SK-N-SH (cell line): ENCODE data around the gene LIX1L. TPM values are rescaled to one million over a fixed set of nuclear protein-coding genes. Genes with fewer than 3 reads are reported as not detected.

Experiments used
- CTCF ChIA-PET: fragments of 300-600, 350-600 bp; formaldehyde crosslinking; extraction: SDS; loops from one replicate; lab custom pipeline; 2021; lab: Yijun Ruan, JAX
- POLR2A ChIA-PET: fragments of 350-600 bp; sonication (Branson Sonifier 250); formaldehyde crosslinking; extraction: SDS; loops from one replicate; lab custom pipeline; 2020; ENCODE audit warnings: antibody characterized with exemption, inconsistent platforms; lab: Yijun Ruan, JAX
- DNase-seq: peaks from one replicate; pipeline ENCODE4 v3.0.0; 2012
- H2AFZ ChIP-seq: fragments of 200-600 bp; sonication (generic); 2 replicates; pipeline ENCODE4 v1.8.1; 2016; ENCODE audit warnings: antibody characterized with exemption, mild to moderate bottlenecking, low read depth
- H3F3A ChIP-seq: fragments of 200-600 bp; sonication (generic); replicated peaks from 2 replicates; pipeline ENCODE3; 2016; ENCODE audit warnings: antibody characterized with exemption, mild to moderate bottlenecking; ENCODE audit not compliant: insufficient read depth
- H3K27ac ChIP-seq, 2 experiments: fragments of 200-500 bp in 1 of 2; fragments of 200-600 bp in 1 of 2; sonication (Bioruptor generic) in 1 of 2; sonication (generic), shearing (Covaris generic) in 1 of 2; 2 replicates each; pipeline versions ENCODE4 v1.5.1 to v1.6.1; 2014 to 2016; ENCODE audit warnings: low read depth in 2 of 2, inconsistent platforms in 1 of 2, low read length in 1 of 2, mild to moderate bottlenecking in 1 of 2, mixed read lengths in 1 of 2
- H3K27me3 ChIP-seq: fragments of 200-600 bp; sonication (generic), shearing (Covaris generic); 2 replicates; pipeline ENCODE4 v1.6.1; 2016; ENCODE audit warnings: mixed run types; ENCODE audit not compliant: insufficient read depth
- H3K36me3 ChIP-seq, 2 experiments: fragments of 200-500 bp in 1 of 2; fragments of 200-600 bp in 1 of 2; sonication (Bioruptor generic) in 1 of 2; sonication (generic) in 1 of 2; replicated peaks in 1 of 2; 2 replicates each; pipeline versions ENCODE3 to v1.5.1; 2014 to 2016; ENCODE audit warnings: low read length in 1 of 2, mild to moderate bottlenecking in 1 of 2; ENCODE audit not compliant: insufficient read depth in 2 of 2, control insufficient read depth in 1 of 2
- H3K4me1 ChIP-seq, 2 experiments: fragments of 200-500 bp in 1 of 2; fragments of 200-600 bp in 1 of 2; sonication (Bioruptor generic) in 1 of 2; sonication (generic), shearing (Covaris generic) in 1 of 2; 2 replicates each; pipeline versions ENCODE4 v1.5.1 to v1.6.1; 2014 to 2016; ENCODE audit warnings: low read depth in 1 of 2, low read length in 1 of 2, mixed run types in 1 of 2; ENCODE audit not compliant: insufficient read depth in 2 of 2, control insufficient read depth in 1 of 2
- H3K4me2 ChIP-seq: fragments of 200-600 bp; sonication (generic), shearing (Covaris generic); 2 replicates; pipeline ENCODE4 v1.6.1; 2017; ENCODE audit warnings: mixed run types
- H3K4me3 ChIP-seq, 2 experiments: fragments of 200-500 bp in 1 of 2; fragments of 200-600 bp in 1 of 2; sonication (Bioruptor generic) in 1 of 2; sonication (generic), shearing (Covaris generic) in 1 of 2; 2 replicates each; pipeline versions ENCODE4 v1.5.1 to v1.8.1; 2014 to 2016; ENCODE audit warnings: low read depth in 2 of 2, inconsistent platforms in 1 of 2, low read length in 1 of 2, mild to moderate bottlenecking in 1 of 2, mixed read lengths in 1 of 2, moderate library complexity in 1 of 2
- H3K79me2 ChIP-seq: fragments of 200-600 bp; sonication (generic); 2 replicates; pipeline ENCODE4 v1.8.1; 2017; ENCODE audit warnings: mild to moderate bottlenecking; ENCODE audit not compliant: insufficient read depth
- H3K9ac ChIP-seq: fragments of 200-600 bp; sonication (generic); 2 replicates; pipeline ENCODE4 v1.6.1; 2017; ENCODE audit warnings: mixed run types
- H3K9me2 ChIP-seq: fragments of 200-600 bp; sonication (generic); 2 replicates; pipeline ENCODE4 v1.6.1; 2017; ENCODE audit warnings: mixed run types
- H3K9me3 ChIP-seq: fragments of 200-600 bp; sonication (generic); 2 replicates; pipeline ENCODE4 v1.6.1; 2017; ENCODE audit warnings: mixed run types, mild to moderate bottlenecking, moderate library complexity
- H4K20me1 ChIP-seq: fragments of 200-600 bp; sonication (generic); 2 replicates; pipeline ENCODE4 v1.6.1; 2017; ENCODE audit warnings: mild to moderate bottlenecking, mixed run types; ENCODE audit not compliant: insufficient read depth
- CHD2 ChIP-seq: fragments of 150-350 bp; IDR thresholded peaks from 2 replicates; pipeline ENCODE4 v1.6.1; 2018; ENCODE audit warnings: low read length; ENCODE audit not compliant: partially characterized antibody
- GABPA ChIP-seq: IDR thresholded peaks from 2 replicates; pipeline ENCODE4 v1.4.0; 2012; ENCODE audit warnings: low read depth, mild to moderate bottlenecking
- JUND ChIP-seq: IDR thresholded peaks from 2 replicates; pipeline ENCODE4 v1.4.0; 2012
- MEF2A ChIP-seq: IDR thresholded peaks from 2 replicates; pipeline ENCODE4 v1.4.0; 2012; ENCODE audit warnings: low read depth, borderline replicate concordance
- NRF1 ChIP-seq: IDR thresholded peaks from 2 replicates; pipeline ENCODE4 v1.6.1; 2012; ENCODE audit warnings: low read depth, mild to moderate bottlenecking, low read length
- RCOR1 ChIP-seq: fragments of 150-350 bp; IDR thresholded peaks from 2 replicates; pipeline ENCODE4 v1.6.1; 2017; ENCODE audit warnings: antibody characterized with exemption, low read length
- RFX5 ChIP-seq: IDR thresholded peaks from 2 replicates; pipeline ENCODE4 v1.6.1; 2012; ENCODE audit warnings: mild to moderate bottlenecking, improper control_type of control experiment, low read length
- SIN3A ChIP-seq: IDR thresholded peaks from 2 replicates; pipeline ENCODE4 v1.6.1; 2012; ENCODE audit warnings: low read depth, mild to moderate bottlenecking, low read length, moderate library complexity, borderline replicate concordance
- SMC3 ChIP-seq: IDR thresholded peaks from 2 replicates; pipeline ENCODE4 v1.6.1; 2012; ENCODE audit warnings: low read depth, low read length, improper control_type of control experiment
- TCF12 ChIP-seq: IDR thresholded peaks from 2 replicates; pipeline ENCODE4 v1.4.0; 2012
- TEAD4 ChIP-seq: IDR thresholded peaks from 2 replicates; pipeline ENCODE4 v1.4.0; 2012; ENCODE audit warnings: mild to moderate bottlenecking, borderline replicate concordance; ENCODE audit not compliant: insufficient read depth
- WGBS: methylation state at CpG from one replicate; pipeline ENCODE4 v1.1.6; 2017; ENCODE audit warnings: low lambda C conversion rate; 5-methylcytosine and 5-hydroxymethylcytosine counted together
- polyA plus RNA-seq, 3 experiments: library from polyadenylated mRNA; depleted of rRNA; stranded (reverse); fragments of >200 nt; gene quantifications; 2 replicates each; pipeline ENCODE4 v1.2.3, GENCODE V29; 2012
- TF ChIP-seq, protein P1 (sequence below): fragments of 150-350 bp; IDR thresholded peaks from 2 replicates; pipeline ENCODE4 v1.6.1; 2016; ENCODE audit warnings: mild to moderate bottlenecking, low read depth, low read length
- TF ChIP-seq, protein P2 (sequence below): IDR thresholded peaks from 2 replicates; pipeline ENCODE4; 2012
- TF ChIP-seq, protein P3 (sequence below): fragments of 150-350 bp; IDR thresholded peaks from 2 replicates; pipeline ENCODE4 v1.6.1; 2017; ENCODE audit warnings: antibody characterized with exemption, low read length, low read depth, borderline replicate concordance
- TF ChIP-seq, protein P4 (sequence below): IDR thresholded peaks from 2 replicates; pipeline ENCODE4 v1.4.0; 2012; ENCODE audit warnings: low read depth

LIX1L gene
- polyA plus RNA-seq, 1 of the 3 experiments (the other 2 are of a cell fraction) = 39.1 TPM

DNA sequence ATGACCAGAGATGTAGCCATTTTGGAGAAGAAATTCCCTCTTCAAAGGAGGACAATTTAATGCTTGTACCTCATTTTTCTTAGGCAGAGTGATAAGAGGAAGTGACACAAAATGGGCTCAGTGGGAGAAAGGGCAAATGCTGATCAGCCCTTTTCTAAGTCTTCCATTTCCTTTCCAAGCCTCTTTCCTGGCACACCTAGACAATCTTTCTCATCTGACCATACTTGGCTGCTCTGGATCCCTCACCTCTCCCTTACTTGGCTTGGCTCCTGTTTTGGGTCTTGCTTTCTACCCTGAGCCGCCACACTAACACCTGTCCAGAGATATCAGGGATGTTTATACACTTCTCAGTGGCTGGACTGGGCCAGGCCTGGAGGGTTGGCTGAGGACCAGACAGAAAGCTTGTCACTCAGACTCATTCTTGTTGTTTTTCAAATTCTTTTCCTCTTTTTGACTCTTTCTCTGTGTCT lies 25.4 kb upstream of the LIX1L start:
- no peak overlapping the region for H3K4me2 ChIP-seq
- peaks cover 0 to 1% of the 10 kb centered on the region in 2 experiments for H3K36me3 ChIP-seq
- no peaks in the 10 kb centered on the region for H3K27me3 ChIP-seq
- no peaks in the 10 kb centered on the region for H3K9me3 ChIP-seq
- no peaks in the 10 kb centered on the region for H3K79me2 ChIP-seq
- H3K4me3 ChIP-seq = no peak overlapping the region
- TF ChIP-seq TCF12 (no peak), SMC3 (no peak), CHD2 (no peak), RFX5 (no peak), JUND (no peak), MEF2A (no peak), NRF1 (no peak), SIN3A (no peak), RCOR1 (no peak)
- TF ChIP-seq, protein P1, sequence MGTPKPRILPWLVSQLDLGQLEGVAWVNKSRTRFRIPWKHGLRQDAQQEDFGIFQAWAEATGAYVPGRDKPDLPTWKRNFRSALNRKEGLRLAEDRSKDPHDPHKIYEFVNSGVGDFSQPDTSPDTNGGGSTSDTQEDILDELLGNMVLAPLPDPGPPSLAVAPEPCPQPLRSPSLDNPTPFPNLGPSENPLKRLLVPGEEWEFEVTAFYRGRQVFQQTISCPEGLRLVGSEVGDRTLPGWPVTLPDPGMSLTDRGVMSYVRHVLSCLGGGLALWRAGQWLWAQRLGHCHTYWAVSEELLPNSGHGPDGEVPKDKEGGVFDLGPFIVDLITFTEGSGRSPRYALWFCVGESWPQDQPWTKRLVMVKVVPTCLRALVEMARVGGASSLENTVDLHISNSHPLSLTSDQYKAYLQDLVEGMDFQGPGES = no peak
- TF ChIP-seq, protein P2, sequence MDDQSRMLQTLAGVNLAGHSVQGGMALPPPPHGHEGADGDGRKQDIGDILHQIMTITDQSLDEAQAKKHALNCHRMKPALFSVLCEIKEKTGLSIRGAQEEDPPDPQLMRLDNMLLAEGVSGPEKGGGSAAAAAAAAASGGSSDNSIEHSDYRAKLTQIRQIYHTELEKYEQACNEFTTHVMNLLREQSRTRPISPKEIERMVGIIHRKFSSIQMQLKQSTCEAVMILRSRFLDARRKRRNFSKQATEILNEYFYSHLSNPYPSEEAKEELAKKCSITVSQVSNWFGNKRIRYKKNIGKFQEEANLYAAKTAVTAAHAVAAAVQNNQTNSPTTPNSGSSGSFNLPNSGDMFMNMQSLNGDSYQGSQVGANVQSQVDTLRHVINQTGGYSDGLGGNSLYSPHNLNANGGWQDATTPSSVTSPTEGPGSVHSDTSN = no peak
- TF ChIP-seq, protein P3, sequence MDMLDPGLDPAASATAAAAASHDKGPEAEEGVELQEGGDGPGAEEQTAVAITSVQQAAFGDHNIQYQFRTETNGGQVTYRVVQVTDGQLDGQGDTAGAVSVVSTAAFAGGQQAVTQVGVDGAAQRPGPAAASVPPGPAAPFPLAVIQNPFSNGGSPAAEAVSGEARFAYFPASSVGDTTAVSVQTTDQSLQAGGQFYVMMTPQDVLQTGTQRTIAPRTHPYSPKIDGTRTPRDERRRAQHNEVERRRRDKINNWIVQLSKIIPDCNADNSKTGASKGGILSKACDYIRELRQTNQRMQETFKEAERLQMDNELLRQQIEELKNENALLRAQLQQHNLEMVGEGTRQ = no peak
- TF ChIP-seq, protein P4, sequence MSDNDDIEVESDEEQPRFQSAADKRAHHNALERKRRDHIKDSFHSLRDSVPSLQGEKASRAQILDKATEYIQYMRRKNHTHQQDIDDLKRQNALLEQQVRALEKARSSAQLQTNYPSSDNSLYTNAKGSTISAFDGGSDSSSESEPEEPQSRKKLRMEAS = no peak
- peaks cover 28 to 32% of the 10 kb centered on the region in 2 experiments for H3K4me1 ChIP-seq
- H3F3A ChIP-seq = peaks cover 19% of the 10 kb centered on the region
- ChIA-PET CTCF (interaction anchor here (1.1 to 6.4 kb wide), 3 partner anchors 13 to 91 kb away, joined by 3 to 37 read pairs (median 14); partner anchors contain the start of gene TXNIP), POLR2A (no interaction called here)
- no peak overlapping the region; the same call in 1 of the 2 replicates for H2AFZ ChIP-seq
- 91% methylated on average over 1 of the region's 1 CpG for WGBS
- no peaks in the 10 kb centered on the region for H3K9me2 ChIP-seq
- no peak overlapping the region for H3K9ac ChIP-seq
- no peaks in the 10 kb centered on the region for H4K20me1 ChIP-seq
- DNase-seq = no peak
- H3K27ac ChIP-seq = no peak overlapping the region

DNA sequence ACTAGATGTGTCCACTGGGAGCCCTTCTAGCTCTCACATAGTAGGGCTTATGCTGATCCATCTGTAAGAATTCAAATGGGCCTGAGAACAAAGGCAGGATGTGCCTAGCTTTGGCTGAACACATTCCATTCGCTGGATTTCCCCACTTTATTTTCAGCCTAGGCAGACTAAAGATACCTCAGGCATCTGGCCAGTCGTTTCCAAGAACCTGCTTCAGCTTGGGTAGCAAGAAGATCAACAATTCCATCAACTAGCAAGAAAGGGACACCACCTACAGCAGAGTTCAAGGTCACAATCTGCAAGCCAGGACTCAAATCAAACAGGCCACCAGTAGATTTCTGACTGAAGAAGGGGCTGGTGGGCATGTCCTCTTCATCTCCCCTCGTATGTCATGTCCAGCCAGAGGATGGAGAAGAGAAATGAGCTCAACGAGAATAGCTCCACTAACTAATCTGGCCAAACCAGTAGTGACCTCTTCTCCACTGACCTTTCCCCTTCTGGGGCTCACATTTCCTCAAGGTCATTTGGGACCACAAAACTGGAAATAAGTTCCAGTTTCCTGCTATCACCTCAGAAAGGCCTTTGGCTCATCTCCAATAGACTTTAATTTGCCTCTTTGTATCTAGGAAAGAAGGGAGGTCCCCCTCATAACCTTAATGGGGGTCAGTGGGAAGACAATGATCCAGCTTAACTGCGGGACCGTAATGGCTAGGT lies 24.4 kb upstream of the LIX1L start:
- Histone ChIP-seq H3K4me1 (peaks cover 34 to 38% of the 10 kb centered on the region in 2 experiments), H3K9me3 (no peaks in the 10 kb centered on the region), H3K79me2 (no peaks in the 10 kb centered on the region), H3K36me3 (peaks cover 0 to 5% of the 10 kb centered on the region in 2 experiments), H2AFZ (no peak overlapping the region), H3K9ac (no peak overlapping the region), H3K27me3 (no peaks in the 10 kb centered on the region), H3K4me2 (no peak overlapping the region), H3K27ac (no peak overlapping the region), H3K4me3 (no peak overlapping the region), H3K9me2 (no peaks in the 10 kb centered on the region), H4K20me1 (no peaks in the 10 kb centered on the region), H3F3A (peaks cover 19% of the 10 kb centered on the region)
- DNase-seq = no peak
- WGBS = 80% methylated on average over 6 of the region's 6 CpGs
- CTCF ChIA-PET = interaction anchor here (1.3 to 8.2 kb wide), 3 partner anchors 13 to 90 kb away, joined by 4 to 187 read pairs (median 37); no protein-coding TSS in a partner anchor
- POLR2A ChIA-PET = no interaction called here
- TF ChIP-seq GABPA (no peak), TEAD4 (no peak), CHD2 (no peak)
